ENCODE measurements around the gene S100A5. TPM values are rescaled to one million over a fixed set of nuclear protein-coding genes. Genes with fewer than 3 reads are reported as not detected.

S100A5 gene
- polyA plus RNA-seq, 4 donors, result 0.18 TPM; not detected in 3

GRCh38 chr1:153515504-153516394 lies 25.0 kb downstream of the S100A5 start:
- no peaks in the 10 kb centered on the region for H3K9me3 ChIP-seq (ENCODE audit: control insufficient read depth in 2 of 2, insufficient read depth in 1 of 2, low read depth in 1 of 2, low read length in 1 of 2)
- H3K4me1 ChIP-seq (ENCODE audit: control insufficient read depth in 3 of 3, insufficient read depth in 2 of 3, low read depth in 1 of 3, low read length in 2 of 3), result peaks cover 5 to 19% (median 7%) of the 10 kb centered on the region in 3 donors
- no peaks in the 10 kb centered on the region for H3K27me3 ChIP-seq (ENCODE audit: control insufficient read depth in 3 of 3, insufficient read depth in 3 of 3, low read length in 3 of 3)
- H3K27ac ChIP-seq (ENCODE audit: low read depth in 1 of 3, low read length in 2 of 3), result peak overlapping the region; percentile 75 to 98 (median 86)
- FAIRE-seq, result no peak
- WGBS, 3 donors, result 30 to 47% (median 42%) methylated on average over 7 to 8 of the region's 8 CpGs
- H3K36me3 ChIP-seq (ENCODE audit: control insufficient read depth in 3 of 3, insufficient read depth in 2 of 3, low read depth in 1 of 3, low read length in 3 of 3), result no peaks in the 10 kb centered on the region
- DNase-seq, result peak; percentile 88 to 97
- no peak overlapping the region for H3K4me3 ChIP-seq (ENCODE audit: low read depth in 1 of 3, low read length in 3 of 3)

- Histone ChIP-seq H3K36me3 (ENCODE audit: control insufficient read depth in 3 of 3, insufficient read depth in 2 of 3, low read depth in 1 of 3, low read length in 3 of 3) (no peaks in the 10 kb centered on the region), H3K27ac (ENCODE audit: low read depth in 1 of 3, low read length in 2 of 3) (no peak overlapping the region), H3K9me3 (ENCODE audit: control insufficient read depth in 2 of 2, insufficient read depth in 1 of 2, low read depth in 1 of 2, low read length in 1 of 2) (no peaks in the 10 kb centered on the region), H3K4me1 (ENCODE audit: control insufficient read depth in 3 of 3, insufficient read depth in 2 of 3, low read depth in 1 of 3, low read length in 2 of 3) (peaks cover 2 to 15% (median 7%) of the 10 kb centered on the region in 3 donors), H3K27me3 (ENCODE audit: control insufficient read depth in 3 of 3, insufficient read depth in 3 of 3, low read length in 3 of 3) (no peaks in the 10 kb centered on the region), H3K4me3 (ENCODE audit: low read depth in 1 of 3, low read length in 3 of 3) (no peak overlapping the region)
- FAIRE-seq (no peak), DNase-seq (no peak)
- 86 to 94% (median 91%) methylated on average over 7 of the region's 7 CpGs for WGBS, 3 donors
Measured at GRCh38 chr1:153513666-153514065, 27.1 kb downstream of the S100A5 start.

GRCh38 chr1:153513023-153513422 lies 27.7 kb downstream of the S100A5 start:
- no peaks in the 10 kb centered on the region for H3K27me3 ChIP-seq (ENCODE audit: control insufficient read depth in 3 of 3, insufficient read depth in 3 of 3, low read length in 3 of 3)
- H3K36me3 ChIP-seq (ENCODE audit: control insufficient read depth in 3 of 3, insufficient read depth in 2 of 3, low read depth in 1 of 3, low read length in 3 of 3), result no peaks in the 10 kb centered on the region
- peaks cover 2 to 17% (median 7%) of the 10 kb centered on the region in 3 donors for H3K4me1 ChIP-seq (ENCODE audit: control insufficient read depth in 3 of 3, insufficient read depth in 2 of 3, low read depth in 1 of 3, low read length in 2 of 3)
- DNase-seq, result peak in 1 of 2 donors; percentile 54
- no peak for FAIRE-seq
- no peak overlapping the region for H3K4me3 ChIP-seq (ENCODE audit: low read depth in 1 of 3, low read length in 3 of 3)
- no peaks in the 10 kb centered on the region for H3K9me3 ChIP-seq (ENCODE audit: control insufficient read depth in 2 of 2, insufficient read depth in 1 of 2, low read depth in 1 of 2, low read length in 1 of 2)
- no peak overlapping the region for H3K27ac ChIP-seq (ENCODE audit: low read depth in 1 of 3, low read length in 2 of 3)
- WGBS, 3 donors, result 32 to 62% (median 54%) methylated on average over 3 of the region's 3 CpGs

GRCh38 chr1:153510984-153511410 lies 29.7 kb downstream of the S100A5 start:
- no peak for FAIRE-seq

GRCh38 chr1:153509729-153510354 lies 30.9 kb downstream of the S100A5 start:
- WGBS, 3 donors, result 30 to 62% (median 33%) methylated on average over 4 of the region's 4 CpGs
- no peak for FAIRE-seq
- Histone ChIP-seq H3K4me3 (ENCODE audit: low read depth in 1 of 3, low read length in 3 of 3) (no peak overlapping the region), H3K27ac (ENCODE audit: low read depth in 1 of 3, low read length in 2 of 3) (no peak overlapping the region), H3K27me3 (ENCODE audit: control insufficient read depth in 3 of 3, insufficient read depth in 3 of 3, low read length in 3 of 3) (no peaks in the 10 kb centered on the region), H3K36me3 (ENCODE audit: control insufficient read depth in 3 of 3, insufficient read depth in 2 of 3, low read depth in 1 of 3, low read length in 3 of 3) (no peaks in the 10 kb centered on the region), H3K9me3 (ENCODE audit: control insufficient read depth in 2 of 2, insufficient read depth in 1 of 2, low read depth in 1 of 2, low read length in 1 of 2) (no peaks in the 10 kb centered on the region), H3K4me1 (ENCODE audit: control insufficient read depth in 3 of 3, insufficient read depth in 2 of 3, low read depth in 1 of 3, low read length in 2 of 3) (peaks cover 2 to 24% (median 2%) of the 10 kb centered on the region in 3 donors)
- DNase-seq, result peak in 1 of 2 donors; percentile 71

More at GRCh38 chr1:153510984-153511410, 29.7 kb downstream of the S100A5 start:
- no peaks in the 10 kb centered on the region for H3K27me3 ChIP-seq (ENCODE audit: control insufficient read depth in 3 of 3, insufficient read depth in 3 of 3, low read length in 3 of 3)
- WGBS, 3 donors, result 0 to 2% (median 1%) methylated on average over 7 of the region's 7 CpGs
- DNase-seq, result peak; percentile 81 to 87
- no peaks in the 10 kb centered on the region for H3K36me3 ChIP-seq (ENCODE audit: control insufficient read depth in 3 of 3, insufficient read depth in 2 of 3, low read depth in 1 of 3, low read length in 3 of 3)
- no peaks in the 10 kb centered on the region for H3K9me3 ChIP-seq (ENCODE audit: control insufficient read depth in 2 of 2, insufficient read depth in 1 of 2, low read depth in 1 of 2, low read length in 1 of 2)
- H3K4me1 ChIP-seq (ENCODE audit: control insufficient read depth in 3 of 3, insufficient read depth in 2 of 3, low read depth in 1 of 3, low read length in 2 of 3), result peaks cover 4 to 31% (median 9%) of the 10 kb centered on the region in 3 donors
- H3K4me3 ChIP-seq (ENCODE audit: low read depth in 1 of 3, low read length in 3 of 3), result no peak overlapping the region
- no peak overlapping the region for H3K27ac ChIP-seq (ENCODE audit: low read depth in 1 of 3, low read length in 2 of 3)

- no peaks in the 10 kb centered on the region for H3K9me3 ChIP-seq (ENCODE audit: control insufficient read depth in 2 of 2, insufficient read depth in 1 of 2, low read depth in 1 of 2, low read length in 1 of 2)
- 82 to 94% (median 88%) methylated on average over 3 of the region's 3 CpGs for WGBS, 3 donors
- no peaks in the 10 kb centered on the region for H3K27me3 ChIP-seq (ENCODE audit: control insufficient read depth in 3 of 3, insufficient read depth in 3 of 3, low read length in 3 of 3)
- H3K4me3 ChIP-seq (ENCODE audit: low read depth in 1 of 3, low read length in 3 of 3), result no peak overlapping the region
- H3K4me1 ChIP-seq (ENCODE audit: control insufficient read depth in 3 of 3, insufficient read depth in 2 of 3, low read depth in 1 of 3, low read length in 2 of 3), result peaks cover 2 to 24% (median 2%) of the 10 kb centered on the region in 3 donors
- H3K27ac ChIP-seq (ENCODE audit: low read depth in 1 of 3, low read length in 2 of 3), result no peak overlapping the region
- DNase-seq (no peak), FAIRE-seq (no peak)
- H3K36me3 ChIP-seq (ENCODE audit: control insufficient read depth in 3 of 3, insufficient read depth in 2 of 3, low read depth in 1 of 3, low read length in 3 of 3), result no peaks in the 10 kb centered on the region
Measured at GRCh38 chr1:153509036-153509435, 31.7 kb downstream of the S100A5 start.

- Histone ChIP-seq H3K9me3 (ENCODE audit: control insufficient read depth in 2 of 2, insufficient read depth in 1 of 2, low read depth in 1 of 2, low read length in 1 of 2) (no peaks in the 10 kb centered on the region), H3K4me3 (ENCODE audit: low read depth in 1 of 3, low read length in 3 of 3) (no peak overlapping the region), H3K27ac (ENCODE audit: low read depth in 1 of 3, low read length in 2 of 3) (peak overlapping the region in 2 of 3 donors; percentile 57 to 68), H3K36me3 (ENCODE audit: control insufficient read depth in 3 of 3, insufficient read depth in 2 of 3, low read depth in 1 of 3, low read length in 3 of 3) (no peaks in the 10 kb centered on the region), H3K4me1 (ENCODE audit: control insufficient read depth in 3 of 3, insufficient read depth in 2 of 3, low read depth in 1 of 3, low read length in 2 of 3) (peaks cover 2 to 24% (median 2%) of the 10 kb centered on the region in 3 donors), H3K27me3 (ENCODE audit: control insufficient read depth in 3 of 3, insufficient read depth in 3 of 3, low read length in 3 of 3) (no peaks in the 10 kb centered on the region)
- 77 to 88% (median 84%) methylated on average over 11 of the region's 11 CpGs for WGBS, 3 donors
- FAIRE-seq (no peak), DNase-seq (no peak)
Measured at GRCh38 chr1:153507926-153508583, 32.7 kb downstream of the S100A5 start.

GRCh38 chr1:153506831-153507413 lies 33.8 kb downstream of the S100A5 start:
- Histone ChIP-seq H3K27ac (ENCODE audit: low read depth in 1 of 3, low read length in 2 of 3) (peak overlapping the region in 2 of 3 donors; percentile 57 to 87), H3K4me1 (ENCODE audit: control insufficient read depth in 3 of 3, insufficient read depth in 2 of 3, low read depth in 1 of 3, low read length in 2 of 3) (peaks cover 2 to 21% (median 2%) of the 10 kb centered on the region in 3 donors), H3K4me3 (ENCODE audit: low read depth in 1 of 3, low read length in 3 of 3) (no peak overlapping the region), H3K9me3 (ENCODE audit: control insufficient read depth in 2 of 2, insufficient read depth in 1 of 2, low read depth in 1 of 2, low read length in 1 of 2) (no peaks in the 10 kb centered on the region), H3K36me3 (ENCODE audit: control insufficient read depth in 3 of 3, insufficient read depth in 2 of 3, low read depth in 1 of 3, low read length in 3 of 3) (no peaks in the 10 kb centered on the region), H3K27me3 (ENCODE audit: control insufficient read depth in 3 of 3, insufficient read depth in 3 of 3, low read length in 3 of 3) (no peaks in the 10 kb centered on the region)
- WGBS, 3 donors, result 37 to 50% (median 43%) methylated on average over 7 of the region's 7 CpGs
- peak; percentile 77 to 79 for DNase-seq
- no peak for FAIRE-seq
